Activated CD4-positive, alpha-beta T cell treated with anti-CD3 and anti-CD28 coated beads, Interleukin-10, Interleukin-2, amounts not matched to agents 100 ng/mL and 50 ng/mL, durations not matched to agents 16 hours and 8 hours (primary cell): ENCODE data around the gene FYB1.
"Not testable (repeated sequence)": the region's sequence is repeated elsewhere in the genome, so short reads cannot be mapped to it uniquely, and the experiment has no call there.

Source experiments
- DNase-seq: peaks from one replicate; pipeline ENCODE4 v3.0.0-alpha.2; 2020

The FYB1 gene, protein sequence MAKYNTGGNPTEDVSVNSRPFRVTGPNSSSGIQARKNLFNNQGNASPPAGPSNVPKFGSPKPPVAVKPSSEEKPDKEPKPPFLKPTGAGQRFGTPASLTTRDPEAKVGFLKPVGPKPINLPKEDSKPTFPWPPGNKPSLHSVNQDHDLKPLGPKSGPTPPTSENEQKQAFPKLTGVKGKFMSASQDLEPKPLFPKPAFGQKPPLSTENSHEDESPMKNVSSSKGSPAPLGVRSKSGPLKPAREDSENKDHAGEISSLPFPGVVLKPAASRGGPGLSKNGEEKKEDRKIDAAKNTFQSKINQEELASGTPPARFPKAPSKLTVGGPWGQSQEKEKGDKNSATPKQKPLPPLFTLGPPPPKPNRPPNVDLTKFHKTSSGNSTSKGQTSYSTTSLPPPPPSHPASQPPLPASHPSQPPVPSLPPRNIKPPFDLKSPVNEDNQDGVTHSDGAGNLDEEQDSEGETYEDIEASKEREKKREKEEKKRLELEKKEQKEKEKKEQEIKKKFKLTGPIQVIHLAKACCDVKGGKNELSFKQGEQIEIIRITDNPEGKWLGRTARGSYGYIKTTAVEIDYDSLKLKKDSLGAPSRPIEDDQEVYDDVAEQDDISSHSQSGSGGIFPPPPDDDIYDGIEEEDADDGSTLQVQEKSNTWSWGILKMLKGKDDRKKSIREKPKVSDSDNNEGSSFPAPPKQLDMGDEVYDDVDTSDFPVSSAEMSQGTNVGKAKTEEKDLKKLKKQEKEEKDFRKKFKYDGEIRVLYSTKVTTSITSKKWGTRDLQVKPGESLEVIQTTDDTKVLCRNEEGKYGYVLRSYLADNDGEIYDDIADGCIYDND

GRCh38 chr5:39219437-39219836 lies at the start of gene FYB1:
Gene FYB1 (minus strand): TSS chr5:39219563. CDS start chr5:39202960, 16,603 bp downstream.
- no peak for DNase-seq

DNA sequence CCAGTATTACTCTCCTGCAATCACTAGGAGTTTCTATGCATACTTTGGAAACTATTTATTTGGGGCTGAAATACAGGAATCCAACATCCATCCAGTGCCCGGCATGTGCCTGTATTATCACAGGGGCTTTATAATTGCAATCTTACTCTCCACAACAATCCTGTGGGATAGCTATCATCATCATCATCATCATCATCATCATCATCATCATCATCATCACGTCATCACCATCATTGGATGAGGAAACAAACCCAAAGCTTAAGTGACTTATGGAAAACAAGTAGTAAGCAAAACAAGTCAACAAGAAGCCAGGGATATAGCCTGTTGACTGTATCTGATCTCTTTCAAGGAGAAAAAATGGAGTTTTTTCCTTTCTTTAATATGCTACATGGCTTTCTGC lies 47.8 kb upstream of the FYB1 start:
- no peak for DNase-seq

DNA sequence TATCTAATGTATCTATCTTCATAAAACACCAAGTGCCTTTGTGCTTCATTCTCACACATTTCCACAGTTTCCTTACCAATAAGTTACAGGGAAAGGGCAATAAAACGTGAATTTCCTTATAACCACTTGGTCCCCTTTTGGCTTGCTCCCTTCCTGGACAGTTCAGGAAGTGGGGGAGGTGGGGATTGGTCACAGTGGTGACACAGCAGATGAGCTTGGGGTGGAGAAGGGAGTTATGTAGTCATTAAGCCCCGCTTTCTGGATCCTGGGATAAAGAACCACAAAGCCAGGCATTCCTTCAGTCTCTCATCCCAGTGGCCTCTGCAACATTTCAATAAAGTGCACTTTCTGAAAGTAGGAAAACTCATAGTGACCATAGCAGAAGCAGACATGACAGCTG lies 47.1 kb upstream of the FYB1 start:
- DNase-seq = no peak

DNA sequence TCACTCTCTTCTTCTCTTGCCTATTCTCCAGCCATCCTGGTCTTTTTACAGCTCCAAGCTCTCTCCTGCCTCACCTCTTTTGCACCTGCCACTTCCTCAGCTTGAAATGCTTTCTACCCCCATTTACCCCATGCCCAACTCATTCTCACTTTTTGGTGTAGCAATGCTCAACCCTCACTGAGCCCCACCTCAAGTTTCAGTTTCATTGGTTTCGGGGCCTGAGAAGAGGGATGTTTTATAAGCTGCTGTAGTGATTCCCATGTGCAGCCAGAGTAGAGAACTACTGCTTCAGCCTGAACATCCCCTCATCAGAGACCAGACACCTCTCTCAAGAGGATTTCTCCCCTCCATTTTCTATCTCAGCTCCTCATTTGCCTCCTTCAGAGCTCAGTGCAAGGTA lies 45.2 kb upstream of the FYB1 start:
- DNase-seq = peak; percentile 73

- DNase-seq = no peak
These were observed 43.6 kb upstream of the FYB1 start for GRCh38 chr5:39262981-39263380.

GRCh38 chr5:39260095-39260494 lies 40.7 kb upstream of the FYB1 start:
- no peak for DNase-seq

DNA sequence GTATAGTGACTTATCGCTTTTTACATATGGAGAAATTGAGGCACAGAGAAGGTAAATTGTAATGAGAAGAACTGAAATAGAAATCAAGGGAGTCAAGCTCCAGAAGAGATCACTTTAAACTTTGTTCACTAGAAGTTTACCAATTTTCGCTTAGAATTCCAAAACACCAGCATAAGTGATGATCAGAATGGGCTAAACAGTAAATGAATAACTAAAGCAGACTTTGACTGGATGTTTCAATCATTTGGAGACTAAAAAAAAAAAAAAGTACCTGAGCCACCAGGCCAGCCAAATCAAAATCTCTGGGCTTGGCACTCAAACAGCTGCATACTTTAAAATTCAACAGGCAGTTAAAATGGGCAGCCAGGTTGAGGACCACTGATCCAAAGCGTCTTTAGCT lies 38.2 kb upstream of the FYB1 start:
- DNase-seq = no peak

DNA sequence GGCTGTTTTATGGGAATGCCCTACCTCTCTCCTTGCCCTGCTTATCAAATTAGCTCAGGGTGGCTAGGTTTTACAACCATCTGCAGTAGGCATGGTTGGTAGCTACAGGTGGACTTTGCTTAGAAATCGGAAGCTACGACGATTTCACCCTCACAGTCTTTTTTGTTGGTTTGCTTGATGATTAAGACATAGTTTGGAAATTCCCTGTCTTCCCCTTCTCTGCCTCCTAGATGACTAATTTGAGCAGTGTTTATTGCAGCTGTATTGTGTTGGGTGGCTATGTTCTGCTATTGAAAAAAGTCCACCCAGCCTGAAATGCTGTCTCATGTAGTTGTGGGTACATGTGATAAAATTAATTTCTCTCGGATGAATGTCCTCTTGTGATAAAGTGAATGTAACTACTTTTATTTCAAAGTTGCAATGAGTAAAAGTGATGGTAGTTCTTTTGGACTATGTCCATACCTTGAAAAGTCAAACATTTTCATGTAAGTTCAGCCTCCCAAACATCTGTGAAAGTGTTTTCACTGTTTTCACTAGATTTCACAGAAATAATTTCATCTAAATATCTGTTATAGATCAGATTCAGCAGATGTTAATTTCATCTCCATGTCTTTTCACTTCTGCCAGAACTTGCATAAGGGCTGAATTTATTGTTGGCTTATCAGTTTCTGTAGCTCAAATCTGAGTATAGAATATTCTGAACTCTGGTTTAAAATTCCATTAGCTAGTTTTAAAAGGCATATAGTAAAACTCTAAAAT lies 37.3 kb upstream of the FYB1 start:
- DNase-seq = peak; percentile 76

- DNase-seq = no peak
These were observed 36.0 kb upstream of the FYB1 start for GRCh38 chr5:39255406-39255805.

- DNase-seq = no peak
These were observed 35.3 kb upstream of the FYB1 start for GRCh38 chr5:39254671-39255070.

GRCh38 chr5:39253196-39253595 lies 33.8 kb upstream of the FYB1 start:
- no peak for DNase-seq

- DNase-seq = no peak
These were observed 30.4 kb upstream of the FYB1 start for GRCh38 chr5:39249564-39250274.

- DNase-seq = no peak
These were observed 29.7 kb upstream of the FYB1 start for GRCh38 chr5:39249069-39249468.

GRCh38 chr5:39240750-39241149 lies 21.4 kb upstream of the FYB1 start:
- DNase-seq = no peak

GRCh38 chr5:39238366-39239105 lies 19.2 kb upstream of the FYB1 start:
- DNase-seq = no peak

- no peak for DNase-seq
These were observed 17.4 kb upstream of the FYB1 start for GRCh38 chr5:39236718-39237117.

GRCh38 chr5:39235648-39236047 lies 16.3 kb upstream of the FYB1 start:
- no peak for DNase-seq

DNA sequence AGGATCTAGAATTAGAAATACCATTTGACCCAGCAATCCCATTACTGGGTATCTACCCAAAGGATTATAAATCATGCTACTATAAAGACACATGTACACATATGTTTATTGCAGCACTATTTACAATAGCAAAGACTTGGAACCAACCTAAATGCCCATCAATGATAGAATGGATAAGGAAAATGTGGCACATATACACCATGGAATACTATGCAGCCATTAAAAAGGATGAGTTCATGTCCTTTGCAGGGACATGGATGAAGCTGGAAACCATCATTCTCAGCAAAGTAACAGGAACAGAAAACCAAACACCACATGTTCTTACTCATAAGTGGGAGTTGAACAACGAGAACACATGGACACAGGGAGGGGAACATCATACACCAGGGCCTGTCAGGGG lies 15.1 kb upstream of the FYB1 start:
- not testable (repeated sequence) for DNase-seq

- DNase-seq = no peak
These were observed 14.4 kb upstream of the FYB1 start for GRCh38 chr5:39233783-39234182.

GRCh38 chr5:39231705-39232525 lies 12.6 kb upstream of the FYB1 start:
- peak; percentile 89 for DNase-seq

- no peak for DNase-seq
These were observed 9.2 kb upstream of the FYB1 start for GRCh38 chr5:39228596-39228995.
